Caco-2 (cell line): ENCODE measurements around the gene TMEM184B. TPM values are rescaled to one million over a fixed set of nuclear protein-coding genes. Genes with fewer than 3 reads are reported as not detected.
A peak's percentile ranks its signal among the peaks of the same experiment; 100 is the strongest.

ENCODE experiments used
- BruUV-seq: library from RNA; stranded (reverse); fragments of 400-500 nt; replicated peaks from 2 replicates; lab custom pipeline; 2021; lab: Mats Ljungman, UMichigan
- CTCF ChIA-PET: fragments of 300-600 bp; sonication (Branson Sonifier 250); formaldehyde crosslinking; loops from one replicate; lab custom pipeline; 2022; ENCODE audit warnings: antibody characterized with exemption; lab: Charles Lee
- POLR2A ChIA-PET: fragments of 300-600 bp; sonication (Branson Sonifier 250); formaldehyde crosslinking; loops from one replicate; lab custom pipeline; 2022; ENCODE audit warnings: antibody characterized with exemption; lab: Charles Lee
- DNase-seq, 2 experiments: peaks; one replicate each; pipeline versions ENCODE4 v3.0.0 to v3.0.0-alpha.2; 2020 to 2022
- H3K27me3 ChIP-seq: replicated peaks from 2 replicates; pipeline ENCODE4 v1.6.0; 2011; ENCODE audit warnings: low read length; ENCODE audit not compliant: control insufficient read depth, insufficient read depth
- H3K36me3 ChIP-seq: 2 replicates; pipeline ENCODE4 v1.5.1; 2011; ENCODE audit warnings: low read length; ENCODE audit not compliant: control insufficient read depth, insufficient read depth
- H3K4me1 ChIP-seq: fragments of 250-450 bp; sonication (Bioruptor Pico); 2 replicates; pipeline ENCODE4 v1.5.1; 2020; ENCODE audit warnings: mild to moderate bottlenecking
- H3K4me3 ChIP-seq: 2 replicates; pipeline ENCODE4 v1.5.1; 2011; ENCODE audit warnings: low read depth, mild to moderate bottlenecking, control low read depth, low read length
- H3K9me3 ChIP-seq: fragments of 250-450 bp; sonication (Bioruptor Pico); 2 replicates; pipeline ENCODE4 v1.5.1; 2020; ENCODE audit warnings: mild to moderate bottlenecking, moderate library complexity
- H3K27ac Mint-ChIP-seq: one replicate; pipeline ENCODE4 v1.8.0; 2022; ENCODE audit warnings: mixed read lengths; ENCODE audit not compliant: unreplicated experiment
- H3K27me3 Mint-ChIP-seq: one replicate; pipeline ENCODE4 v1.8.0; 2022; ENCODE audit warnings: mixed read lengths; ENCODE audit not compliant: insufficient read depth, unreplicated experiment
- H3K36me3 Mint-ChIP-seq: one replicate; pipeline ENCODE4 v1.8.0; 2022; ENCODE audit warnings: mild to moderate bottlenecking, mixed read lengths; ENCODE audit not compliant: insufficient read depth, unreplicated experiment
- H3K4me1 Mint-ChIP-seq: one replicate; pipeline ENCODE4 v1.8.0; 2022; ENCODE audit warnings: low read depth, mixed read lengths; ENCODE audit not compliant: unreplicated experiment
- H3K4me3 Mint-ChIP-seq: one replicate; pipeline ENCODE4 v1.8.0; 2022; ENCODE audit warnings: mild to moderate bottlenecking, moderate library complexity, mixed read lengths; ENCODE audit not compliant: unreplicated experiment
- H3K9me3 Mint-ChIP-seq: one replicate; pipeline ENCODE4 v1.8.0; 2022; ENCODE audit warnings: mixed read lengths; ENCODE audit not compliant: unreplicated experiment
- CTCF ChIP-seq, 2 experiments: fragments of 200-600 bp in 1 of 2; IDR thresholded peaks; 1 replicate in 1 of 2; 2 replicates in 1 of 2; pipeline versions ENCODE4 v1.5.1 to v1.8.0; 2011 to 2022; ENCODE audit warnings: antibody characterized with exemption in 1 of 2, control low read depth in 1 of 2, inconsistent platforms in 1 of 2, low read depth in 1 of 2, low read length in 1 of 2, mild to moderate bottlenecking in 1 of 2, moderate library complexity in 1 of 2; ENCODE audit not compliant: insufficient read depth in 1 of 2, severe bottlenecking in 1 of 2, unreplicated experiment in 1 of 2
- intact Hi-C: fragments of 100-400 bp; cut with micrococcal nuclease; formaldehyde crosslinking; loops from one replicate; pipeline ENCODE4 v1.10.0; 2022; ENCODE audit not compliant: unreplicated experiment
- total RNA-seq: library from RNA; stranded (reverse); gene quantifications from 2 replicates; pipeline ENCODE4 v1.2.3, GENCODE V29; 2022

The TMEM184B gene
- total RNA-seq, 1 experiment from 2014 or later = 53.3 TPM

DNA sequence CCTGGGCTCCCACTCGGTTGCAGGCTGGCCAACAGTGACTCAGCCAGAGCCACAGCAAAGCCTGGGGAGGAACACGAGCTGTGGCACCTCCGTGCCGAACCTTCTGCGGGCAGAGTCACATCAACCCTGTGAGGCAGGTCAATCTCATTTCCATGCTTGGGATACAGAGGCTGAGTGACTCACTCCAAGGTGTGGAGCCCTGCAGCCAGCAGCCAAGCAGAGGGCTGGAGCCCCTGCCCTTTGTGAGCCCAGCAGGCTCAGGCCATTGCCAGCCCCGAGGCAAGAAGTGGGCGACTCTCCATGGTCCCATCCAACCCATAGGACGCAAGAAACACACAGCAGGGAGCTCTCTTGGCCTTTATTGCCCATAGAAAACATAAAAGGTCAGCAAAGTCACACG is 23.1 kb upstream of the TMEM184B start:
- Mint-ChIP-seq H3K4me3 (no peak overlapping the region), H3K4me1 (peaks cover 4% of the 10 kb centered on the region), H3K27ac (no peak overlapping the region), H3K36me3 (peaks cover 74% of the 10 kb centered on the region), H3K9me3 (no peaks in the 10 kb centered on the region), H3K27me3 (no peaks in the 10 kb centered on the region)
- POLR2A ChIA-PET = no interaction called here
- intact Hi-C loops = no loop called here
- H3K4me3 ChIP-seq = no peak overlapping the region
- no peak for DNase-seq
- no peak for TF ChIP-seq CTCF (IDR thresholded peaks at IDR 0.05; ENCODE audit: insufficient read depth in 1 of 2, low read depth in 1 of 2, low read length in 1 of 2, severe bottlenecking in 1 of 2, unreplicated experiment in 1 of 2)
- BruUV-seq = no TSS peak
- no peaks in the 10 kb centered on the region for H3K9me3 ChIP-seq
- CTCF ChIA-PET = no interaction called here
- H3K4me1 ChIP-seq = no peaks in the 10 kb centered on the region; the same call in 1 of the 2 replicates
- H3K36me3 ChIP-seq = peaks cover 5% of the 10 kb centered on the region
- H3K27me3 ChIP-seq = no peaks in the 10 kb centered on the region

DNA sequence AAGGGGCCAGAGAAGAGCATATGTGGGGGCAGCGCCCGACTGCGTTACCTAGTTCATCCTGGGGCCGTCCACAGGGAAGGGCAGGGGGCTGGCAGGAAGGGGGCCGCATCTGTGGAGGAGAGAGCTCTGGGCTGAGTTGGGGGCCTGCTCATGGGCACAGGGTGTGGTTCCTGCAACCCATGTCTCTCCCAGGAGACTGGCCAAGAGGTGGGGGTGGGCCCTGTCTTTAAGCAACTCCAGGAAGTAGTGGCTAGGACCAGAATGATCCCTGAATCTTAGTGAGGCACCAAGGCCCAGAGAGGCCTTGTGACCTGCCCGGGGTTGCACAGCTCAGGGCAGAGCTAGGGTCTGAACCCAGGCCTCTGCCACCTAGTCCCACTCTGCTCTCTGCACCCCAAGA is 22.5 kb upstream of the TMEM184B start:
- CTCF ChIA-PET = no interaction called here
- Mint-ChIP-seq H3K27ac (no peak overlapping the region), H3K27me3 (no peaks in the 10 kb centered on the region), H3K36me3 (peaks cover 72% of the 10 kb centered on the region), H3K9me3 (no peaks in the 10 kb centered on the region), H3K4me1 (peaks cover 5% of the 10 kb centered on the region), H3K4me3 (no peak overlapping the region)
- no peak for TF ChIP-seq CTCF (IDR thresholded peaks at IDR 0.05; ENCODE audit: insufficient read depth in 1 of 2, low read depth in 1 of 2, low read length in 1 of 2, severe bottlenecking in 1 of 2, unreplicated experiment in 1 of 2)
- no TSS peak for BruUV-seq
- no peak for DNase-seq
- intact Hi-C loops = no loop called here
- peaks cover 5% of the 10 kb centered on the region for H3K36me3 ChIP-seq
- H3K27me3 ChIP-seq = no peaks in the 10 kb centered on the region
- no peaks in the 10 kb centered on the region; the same call in 1 of the 2 replicates for H3K4me1 ChIP-seq
- POLR2A ChIA-PET = no interaction called here
- H3K9me3 ChIP-seq = no peaks in the 10 kb centered on the region
- H3K4me3 ChIP-seq = no peak overlapping the region

DNA sequence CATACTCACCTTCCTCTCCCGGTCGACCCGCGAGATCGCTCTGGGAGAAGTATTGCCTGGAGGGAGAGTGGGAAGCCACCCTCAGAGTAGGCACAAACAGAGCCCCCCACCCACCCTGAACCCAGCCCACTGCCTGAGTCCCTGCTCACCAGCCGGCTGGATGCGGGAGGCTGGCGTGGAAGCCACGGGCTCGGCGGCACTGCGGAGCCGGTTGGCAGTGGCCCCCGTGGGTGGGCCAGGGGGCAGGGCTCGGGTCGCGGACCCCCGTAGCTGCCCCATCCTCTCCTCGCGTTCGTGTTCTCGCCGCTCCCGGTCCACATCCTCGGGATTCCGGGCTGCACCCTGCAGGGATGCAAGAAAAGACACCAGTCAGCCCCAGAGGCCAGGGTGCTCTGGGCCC is 21.4 kb upstream of the TMEM184B start:
- Histone ChIP-seq H3K4me1 (no peaks in the 10 kb centered on the region; the same call in 1 of the 2 replicates), H3K4me3 (no peak overlapping the region), H3K9me3 (no peaks in the 10 kb centered on the region), H3K27me3 (no peaks in the 10 kb centered on the region), H3K36me3 (peaks cover 6% of the 10 kb centered on the region)
- Mint-ChIP-seq H3K4me1 (peaks cover 5% of the 10 kb centered on the region), H3K4me3 (no peak overlapping the region), H3K36me3 (peaks cover 69% of the 10 kb centered on the region), H3K27ac (peak overlapping the region; percentile 21), H3K27me3 (no peaks in the 10 kb centered on the region), H3K9me3 (no peaks in the 10 kb centered on the region)
- CTCF ChIA-PET = no interaction called here
- intact Hi-C loops = no loop called here
- POLR2A ChIA-PET = no interaction called here
- no TSS peak for BruUV-seq
- DNase-seq = no peak
- no peak for TF ChIP-seq CTCF (IDR thresholded peaks at IDR 0.05; ENCODE audit: insufficient read depth in 1 of 2, low read depth in 1 of 2, low read length in 1 of 2, severe bottlenecking in 1 of 2, unreplicated experiment in 1 of 2)
